ENCODE measurements around the gene ADAMTS4. TPM values are rescaled to one million over a fixed set of nuclear protein-coding genes. Genes with fewer than 3 reads are reported as not detected.
"Not testable (repeated sequence)": the region's sequence is repeated elsewhere in the genome, so short reads cannot be mapped to it uniquely, and the experiment has no call there.

The ADAMTS4 gene
- total RNA-seq, 2 experiments from 2014 or later: 0.83 to 1.2 TPM

GRCh38 chr1:161226759-161227158 lies 27.9 kb upstream of the ADAMTS4 start:
- H3K36me3 Mint-ChIP-seq (ENCODE audit: low read depth): peaks cover 29% of the 10 kb centered on the region
- POLR2A ChIA-PET: interaction anchor here (1.2 to 3.5 kb wide), 8 partner anchors 16 to 174 kb away, joined by 3 to 69 read pairs (median 11); partner anchors contain the start of genes NDUFS2, PPOX and SDHC
- peak overlapping the region; percentile 100 for H3K4me3 Mint-ChIP-seq
- H3K27me3 Mint-ChIP-seq: no peaks in the 10 kb centered on the region
- no peak for DNase-seq
- H3K27ac Mint-ChIP-seq: peak overlapping the region; percentile 94
- CTCF ChIA-PET: interaction anchor here (0.7 to 10.7 kb wide), 21 partner anchors 9 to 181 kb away, joined by 3 to 193 read pairs (median 17); partner anchors contain the start of genes ARHGAP30, FCER1G, NDUFS2 and NIT1
- H3K9me3 Mint-ChIP-seq: no peaks in the 10 kb centered on the region
- H3K4me1 Mint-ChIP-seq: peaks cover 43% of the 10 kb centered on the region

- ChIA-PET POLR2A (interaction anchor here (0.8 to 3.5 kb wide), 25 partner anchors 10 to 174 kb away, joined by 3 to 69 read pairs (median 6); partner anchors contain the start of genes ARHGAP30, CFAP126, DEDD and NDUFS2), CTCF (interaction anchor here (0.7 to 10.7 kb wide), 47 partner anchors 9 to 518 kb away, joined by 3 to 193 read pairs (median 5); partner anchors contain the start of genes ADAMTS4, ARHGAP30, B4GALT3 and FCER1G)
- Mint-ChIP-seq H3K27ac (peak overlapping the region; percentile 94), H3K4me1 (peaks cover 43% of the 10 kb centered on the region), H3K27me3 (no peaks in the 10 kb centered on the region), H3K9me3 (no peaks in the 10 kb centered on the region), H3K4me3 (peak overlapping the region; percentile 100), H3K36me3 (ENCODE audit: low read depth) (peaks cover 29% of the 10 kb centered on the region)
- no peak for DNase-seq
Measured at GRCh38 chr1:161226320-161226711, 27.5 kb upstream of the ADAMTS4 start.

GRCh38 chr1:161225534-161226319 lies 26.9 kb upstream of the ADAMTS4 start, which contains the start of gene TOMM40L:
Gene TOMM40L, plus strand, starts transcription at chr1:161226060. Its CDS starts 430 bp downstream, at chr1:161226490.
- DNase-seq: peak; percentile 90
- CTCF ChIA-PET: interaction anchor here (0.7 to 10.7 kb wide), 53 partner anchors 10 to 524 kb away, joined by 3 to 193 read pairs (median 5); partner anchors contain the start of genes ADAMTS4, ARHGAP30, B4GALT3 and CFAP126
- Mint-ChIP-seq H3K4me3 (peak within 1 kb of the TSS; percentile 100), H3K27ac (peak within 1 kb of the TSS; percentile 94), H3K27me3 (no peaks in the 10 kb centered on the region), H3K36me3 (ENCODE audit: low read depth) (peaks cover 29% of the 10 kb centered on the region), H3K4me1 (peaks cover 45% of the 10 kb centered on the region), H3K9me3 (no peaks in the 10 kb centered on the region)
- POLR2A ChIA-PET: interaction anchor here (0.6 to 3.5 kb wide), 33 partner anchors 9 to 963 kb away, joined by 3 to 69 read pairs (median 5); partner anchors contain the start of genes ARHGAP30, CFAP126, DCAF8 and DEDD

- ChIA-PET CTCF (interaction anchor here (0.7 to 10.7 kb wide), 46 partner anchors 9 to 524 kb away, joined by 3 to 193 read pairs (median 6); partner anchors contain the start of genes ADAMTS4, ARHGAP30, B4GALT3 and CFAP126), POLR2A (interaction anchor here (0.6 to 3.5 kb wide), 29 partner anchors 8 to 963 kb away, joined by 3 to 69 read pairs (median 5); partner anchors contain the start of genes ARHGAP30, DCAF8, NDUFS2 and NIT1)
- Mint-ChIP-seq H3K27ac (peak overlapping the region; percentile 94), H3K27me3 (no peaks in the 10 kb centered on the region), H3K4me1 (peaks cover 45% of the 10 kb centered on the region), H3K9me3 (no peaks in the 10 kb centered on the region), H3K4me3 (peak overlapping the region; percentile 20), H3K36me3 (ENCODE audit: low read depth) (peaks cover 27% of the 10 kb centered on the region)
- DNase-seq: no peak
Measured at GRCh38 chr1:161225178-161225533, 26.3 kb upstream of the ADAMTS4 start.

- H3K27me3 Mint-ChIP-seq, H3K9me3 Mint-ChIP-seq, H3K27ac Mint-ChIP-seq, DNase-seq, H3K4me3 Mint-ChIP-seq: not testable (repeated sequence)
- Mint-ChIP-seq H3K4me1 (peaks cover 47% of the 10 kb centered on the region), H3K36me3 (ENCODE audit: low read depth) (peaks cover 24% of the 10 kb centered on the region)
- ChIA-PET CTCF (interaction anchor here (1.4 to 10.7 kb wide), 13 partner anchors 8 to 158 kb away, joined by 5 to 193 read pairs (median 57); partner anchors contain the start of genes CFAP126, FCER1G, KLHDC9 and NDUFS2), POLR2A (interaction anchor here (2.3 to 3.5 kb wide), 2 partner anchors 22 to 42 kb away, joined by 32 to 69 read pairs; partner anchors contain the start of gene NDUFS2)
Measured at GRCh38 chr1:161224695-161225087, 25.8 kb upstream of the ADAMTS4 start.

- Mint-ChIP-seq H3K36me3 (ENCODE audit: low read depth) (peaks cover 18% of the 10 kb centered on the region), H3K27ac (peak overlapping the region; percentile 16), H3K4me1 (peaks cover 47% of the 10 kb centered on the region), H3K9me3 (no peaks in the 10 kb centered on the region), H3K4me3 (no peak overlapping the region), H3K27me3 (no peaks in the 10 kb centered on the region)
- CTCF ChIA-PET: interaction anchor here (1.6 to 10.7 kb wide), 10 partner anchors 8 to 159 kb away, joined by 6 to 193 read pairs (median 44); partner anchors contain the start of genes CFAP126, FCER1G, NDUFS2 and PPOX
- DNase-seq: no peak
- POLR2A ChIA-PET: interaction anchor here (1.3 to 3.5 kb wide), 2 partner anchors 13 to 21 kb away, joined by 5 to 69 read pairs; partner anchors contain the start of gene NDUFS2
Measured at GRCh38 chr1:161223805-161224694, 25.2 kb upstream of the ADAMTS4 start.

- no peak for DNase-seq
- ChIA-PET POLR2A (interaction anchor here (0.8 to 2.8 kb wide), 4 partner anchors 12 to 39 kb away, joined by 3 to 12 read pairs (median 4); partner anchors contain the start of gene NDUFS2), CTCF (interaction anchor here (0.9 to 10.7 kb wide), 6 partner anchors 12 to 160 kb away, joined by 3 to 193 read pairs (median 11); partner anchors contain the start of genes CFAP126, NDUFS2 and PPOX)
- peaks cover 48% of the 10 kb centered on the region for H3K4me1 Mint-ChIP-seq
- H3K9me3 Mint-ChIP-seq: no peaks in the 10 kb centered on the region
- no peak overlapping the region for H3K27ac Mint-ChIP-seq
- peaks cover 2% of the 10 kb centered on the region for H3K36me3 Mint-ChIP-seq (ENCODE audit: low read depth)
- no peak overlapping the region for H3K4me3 Mint-ChIP-seq
- H3K27me3 Mint-ChIP-seq: no peaks in the 10 kb centered on the region
Measured at GRCh38 chr1:161222175-161223019, 23.5 kb upstream of the ADAMTS4 start.

GRCh38 chr1:161220002-161220401 lies 21.1 kb upstream of the ADAMTS4 start:
- H3K36me3 Mint-ChIP-seq (ENCODE audit: low read depth): peaks cover 3% of the 10 kb centered on the region
- DNase-seq: no peak
- H3K4me1 Mint-ChIP-seq: peaks cover 41% of the 10 kb centered on the region
- no peak overlapping the region for H3K27ac Mint-ChIP-seq
- H3K4me3 Mint-ChIP-seq: no peak overlapping the region
- no peaks in the 10 kb centered on the region for H3K9me3 Mint-ChIP-seq
- CTCF ChIA-PET: interaction anchor here (0.6 to 5.1 kb wide), 7 partner anchors 9 to 162 kb away, joined by 3 to 16 read pairs (median 5); partner anchors contain the start of gene PPOX
- POLR2A ChIA-PET: interaction anchor here (5.2 kb wide), 1 partner anchor 17 kb away, joined by 44 read pairs; the partner anchor contains the start of gene NDUFS2
- no peaks in the 10 kb centered on the region for H3K27me3 Mint-ChIP-seq

GRCh38 chr1:161219078-161219892 lies 20.4 kb upstream of the ADAMTS4 start:
- Mint-ChIP-seq H3K4me1 (peaks cover 43% of the 10 kb centered on the region), H3K27ac (no peak overlapping the region), H3K27me3 (no peaks in the 10 kb centered on the region), H3K36me3 (ENCODE audit: low read depth) (peaks cover 9% of the 10 kb centered on the region), H3K4me3 (no peak overlapping the region), H3K9me3 (no peaks in the 10 kb centered on the region)
- POLR2A ChIA-PET: interaction anchor here (1.1 to 5.2 kb wide), 2 partner anchors 17 to 155 kb away, joined by 3 to 44 read pairs; partner anchors contain the start of gene NDUFS2
- CTCF ChIA-PET: interaction anchor here (0.9 to 5.1 kb wide), 6 partner anchors 9 to 163 kb away, joined by 3 to 16 read pairs (median 6); partner anchors contain the start of gene PPOX
- no peak for DNase-seq

- no peak for DNase-seq
- CTCF ChIA-PET: interaction anchor here (1.6 to 5.1 kb wide), 3 partner anchors 10 to 164 kb away, joined by 8 to 16 read pairs (median 15); partner anchors contain the start of gene PPOX
- Mint-ChIP-seq H3K27ac (no peak overlapping the region), H3K4me1 (peaks cover 43% of the 10 kb centered on the region), H3K27me3 (no peaks in the 10 kb centered on the region), H3K4me3 (no peak overlapping the region), H3K9me3 (no peaks in the 10 kb centered on the region), H3K36me3 (ENCODE audit: low read depth) (peaks cover 17% of the 10 kb centered on the region)
- POLR2A ChIA-PET: interaction anchor here (1.1 to 5.2 kb wide), 4 partner anchors 12 to 156 kb away, joined by 3 to 44 read pairs (median 7); partner anchors contain the start of gene NDUFS2
Measured at GRCh38 chr1:161218301-161219077, 19.6 kb upstream of the ADAMTS4 start.

Data from activated CD4-positive, alpha-beta memory T cell treated with anti-CD3 and anti-CD28 coated beads, Interleukin-2, amount 10 ng/mL, durations not matched to agents 7 days and 5 days (primary cell).